HEK293T (cell line): Measurements from ENCODE around the gene LILRA5.
"Not testable (repeated sequence)": the region's sequence is repeated elsewhere in the genome, so short reads cannot be mapped to it uniquely, and the experiment has no call there.

Experiments
- CTCF ChIA-PET: fragments of 350-600 bp; formaldehyde crosslinking; extraction: SDS; loops from one replicate; lab custom pipeline; 2021; ENCODE audit warnings: antibody characterized with exemption, inconsistent platforms; lab: Yijun Ruan, JAX
- POLR2A ChIA-PET: fragments of 350-600 bp; formaldehyde crosslinking; extraction: SDS; loops from one replicate; lab custom pipeline; 2020; ENCODE audit warnings: antibody characterized with exemption, inconsistent platforms; lab: Yijun Ruan, JAX
- DNase-seq: peaks from one replicate; pipeline ENCODE4 v3.0.0; 2012; ENCODE audit warnings: mixed read lengths; ENCODE audit errors: extremely low spot score
- ARNT ChIP-seq: fragments of 450-650 bp; IDR thresholded peaks from 2 replicates; pipeline ENCODE4 v1.6.1; 2017; ENCODE audit warnings: mild to moderate bottlenecking
- BHLHE40 ChIP-seq: fragments of 450-650 bp; IDR thresholded peaks from 2 replicates; pipeline ENCODE4 v1.6.1; 2016; ENCODE audit warnings: mild to moderate bottlenecking, moderate library complexity, borderline replicate concordance
- CTBP1 ChIP-seq: fragments of 450-650 bp; IDR thresholded peaks from 2 replicates; pipeline ENCODE4 v1.6.1; 2016; ENCODE audit warnings: borderline replicate concordance
- ELF4 ChIP-seq: fragments of 450-650 bp; IDR thresholded peaks from 2 replicates; pipeline ENCODE4 v1.6.1; 2017; ENCODE audit warnings: antibody characterized with exemption
- FOXA1 ChIP-seq: fragments of 450-650 bp; IDR thresholded peaks from 2 replicates; pipeline ENCODE4 v1.6.1; 2016; ENCODE audit warnings: mild to moderate bottlenecking
- FOXK2 ChIP-seq: fragments of 450-650 bp; IDR thresholded peaks from 2 replicates; pipeline ENCODE4 v1.6.1; 2016; ENCODE audit warnings: mild to moderate bottlenecking
- FOXM1 ChIP-seq: fragments of 450-650 bp; IDR thresholded peaks from 2 replicates; pipeline ENCODE4 v1.6.1; 2017; ENCODE audit warnings: mild to moderate bottlenecking, borderline replicate concordance
- HDGF ChIP-seq: fragments of 450-650 bp; IDR thresholded peaks from 2 replicates; pipeline ENCODE4 v1.6.1; 2017; ENCODE audit warnings: antibody characterized with exemption, borderline replicate concordance
- L3MBTL2 ChIP-seq: fragments of 450-650 bp; conservative IDR thresholded peaks from 2 replicates; pipeline ENCODE4 v1.6.1; 2016; ENCODE audit warnings: mild to moderate bottlenecking
- LEF1 ChIP-seq: fragments of 450-650 bp; IDR thresholded peaks from 2 replicates; pipeline ENCODE4 v1.6.1; 2017; ENCODE audit warnings: mild to moderate bottlenecking, borderline replicate concordance
- NFRKB ChIP-seq: fragments of 450-650 bp; IDR thresholded peaks from 2 replicates; pipeline ENCODE4 v1.6.1; 2016; ENCODE audit warnings: mild to moderate bottlenecking, moderate library complexity
- PKNOX1 ChIP-seq: fragments of 450-650 bp; IDR thresholded peaks from 2 replicates; pipeline ENCODE4 v1.6.1; 2016
- SP1 ChIP-seq: fragments of 450-650 bp; IDR thresholded peaks from 2 replicates; pipeline ENCODE4 v1.6.1; 2017
- SUZ12 ChIP-seq: fragments of 450-650 bp; IDR thresholded peaks from 2 replicates; pipeline ENCODE4 v1.6.1; 2016; ENCODE audit warnings: mild to moderate bottlenecking
- TARDBP ChIP-seq: fragments of 450-650 bp; IDR thresholded peaks from 2 replicates; pipeline ENCODE4 v1.6.1; 2016
- ZNF384 ChIP-seq: fragments of 450-650 bp; IDR thresholded peaks from 2 replicates; pipeline ENCODE4 v1.6.1; 2016

Gene LILRA5

GRCh38 chr19:54273821-54274220, 39.1 kb downstream of the LILRA5 start:
- ChIA-PET CTCF (no interaction called here), POLR2A (no interaction called here)
- no peak for DNase-seq
- TF ChIP-seq ELF4: no peak
- TF ChIP-seq NFRKB: no peak
- no peak for TF ChIP-seq ZNF384
- TF ChIP-seq PKNOX1: no peak
- no peak for TF ChIP-seq HDGF
- no peak for TF ChIP-seq LEF1
- no peak for TF ChIP-seq CTBP1
- no peak for TF ChIP-seq BHLHE40

GRCh38 chr19:54272181-54272580, 40.8 kb downstream of the LILRA5 start:
- DNase-seq, POLR2A ChIA-PET, CTCF ChIA-PET: not testable (repeated sequence)

- POLR2A ChIA-PET, CTCF ChIA-PET: not testable (repeated sequence)
Measured at GRCh38 chr19:54271587-54271986, 41.4 kb downstream of the LILRA5 start.

GRCh38 chr19:54271106-54271505, 41.9 kb downstream of the LILRA5 start:
- no peak for TF ChIP-seq CTBP1
- no peak for TF ChIP-seq L3MBTL2
- TF ChIP-seq ELF4: no peak
- no peak for TF ChIP-seq NFRKB
- no peak for TF ChIP-seq HDGF
- no peak for TF ChIP-seq SP1
- no peak for TF ChIP-seq ARNT
- TF ChIP-seq PKNOX1: no peak
- TF ChIP-seq SUZ12: no peak
- no peak for TF ChIP-seq FOXA1
- TF ChIP-seq FOXK2: no peak
- TF ChIP-seq TARDBP: no peak
- no peak for TF ChIP-seq ZNF384
- no peak for TF ChIP-seq BHLHE40
- no peak for TF ChIP-seq FOXM1
- TF ChIP-seq LEF1: no peak
- CTCF ChIA-PET: no interaction called here

More at GRCh38 chr19:54271587-54271986, 41.4 kb downstream of the LILRA5 start:
- DNase-seq: not testable (repeated sequence)

GRCh38 chr19:54268936-54269335, 44.0 kb downstream of the LILRA5 start:
- no peak for DNase-seq
- ChIA-PET POLR2A (interaction anchor here (0.7 kb wide), 1 partner anchor 200 kb away, joined by 3 read pairs; no protein-coding TSS in a partner anchor), CTCF (no interaction called here)
- no peak for TF ChIP-seq ARNT
- no peak for TF ChIP-seq SP1
- no peak for TF ChIP-seq FOXM1
- no peak for TF ChIP-seq SUZ12
- TF ChIP-seq ZNF384: no peak
- TF ChIP-seq FOXA1: no peak
- TF ChIP-seq ELF4: no peak
- TF ChIP-seq FOXK2: no peak
- no peak for TF ChIP-seq NFRKB
- TF ChIP-seq LEF1: no peak
- no peak for TF ChIP-seq TARDBP
- no peak for TF ChIP-seq L3MBTL2
- no peak for TF ChIP-seq HDGF
- TF ChIP-seq PKNOX1: no peak
- TF ChIP-seq CTBP1: no peak

More at GRCh38 chr19:54271106-54271505, 41.9 kb downstream of the LILRA5 start:
- DNase-seq: no peak
- POLR2A ChIA-PET: no interaction called here

GRCh38 chr19:54266133-54266532, 46.8 kb downstream of the LILRA5 start:
- no peak for TF ChIP-seq SUZ12
- peak; percentile 84 for TF ChIP-seq CTBP1
- DNase-seq: peak; percentile 80
- ChIA-PET POLR2A (no interaction called here), CTCF (interaction anchor here (0.6 to 1.5 kb wide), 8 partner anchors 9 to 92 kb away, joined by 3 to 12 read pairs (median 3); partner anchors contain the start of genes LILRB5 and MBOAT7)

- DNase-seq: no peak
- TF ChIP-seq ZNF384 (no peak), NFRKB (no peak), FOXM1 (no peak), HDGF (no peak), CTBP1 (no peak), LEF1 (no peak), TARDBP (no peak), ELF4 (no peak), FOXA1 (no peak), BHLHE40 (no peak), FOXK2 (no peak), L3MBTL2 (no peak), SUZ12 (no peak), PKNOX1 (no peak), ARNT (no peak)
- CTCF ChIA-PET: no interaction called here
- POLR2A ChIA-PET: no interaction called here
Measured at GRCh38 chr19:54262470-54262869, 50.5 kb downstream of the LILRA5 start.
